K562 (cell line): ENCODE data around the gene C2orf81. TPM values are rescaled to one million over a fixed set of nuclear protein-coding genes. Genes with fewer than 3 reads are reported as not detected.

Experiments used
- ATAC-seq: fragments of 200-7000 bp; cut with Tn5 transposase; 3 replicates; pipeline ENCODE4 v1.9.1; 2020; ENCODE audit warnings: moderate library complexity
- BruUV-seq: library from RNA; stranded (reverse); fragments of 400-500 nt; replicated peaks from 2 replicates; lab custom pipeline; 2021; lab: Mats Ljungman, UMichigan
- CTCF ChIA-PET: fragments of 300-600 bp; formaldehyde crosslinking; extraction: SDS; loops from one replicate; lab custom pipeline; 2021; ENCODE audit warnings: low intra/inter-chr PET ratio; lab: Yijun Ruan, JAX
- POLR2A ChIA-PET: fragments of 300-600, 350-650 bp; sonication (Branson Sonifier 250); formaldehyde crosslinking; extraction: SDS; loops from one replicate; lab custom pipeline; 2021; ENCODE audit warnings: antibody characterized with exemption, inconsistent platforms; lab: Yijun Ruan, JAX
- DNase-seq, 4 experiments: peaks; one replicate each; pipeline versions ENCODE4 v3.0.0 to v3.0.0-alpha.2; 2011 to 2018; ENCODE audit warnings: low spot score in 3 of 4, mixed read lengths in 3 of 4; ENCODE audit errors: extremely low read depth in 1 of 4
- FAIRE-seq: peaks from 2 replicates; lab custom pipeline; 2011; peaks lifted over from hg19 to GRCh38; lab: Jason Lieb, UNC
- H2AFZ ChIP-seq: 2 replicates; pipeline ENCODE4 v1.6.0; 2011; ENCODE audit warnings: low read depth, low read length, control low read depth, inconsistent platforms
- H3K27ac ChIP-seq: fragments of 200-600 bp; 3 replicates; pipeline ENCODE4 v1.8.0; 2011; ENCODE audit warnings: low read depth, mild to moderate bottlenecking, control low read depth, inconsistent platforms, low read length, moderate library complexity, mixed read lengths; ENCODE audit errors: extremely low read depth
- H3K27me3 ChIP-seq, 2 experiments: fragments of 300-600 bp in 1 of 2; 2 replicates in 1 of 2; 3 replicates in 1 of 2; pipeline versions ENCODE4 v1.6.0 to v1.8.0; 2011; ENCODE audit warnings: inconsistent platforms in 2 of 2, low read length in 2 of 2, mild to moderate bottlenecking in 1 of 2, mixed read lengths in 1 of 2, moderate library complexity in 1 of 2; ENCODE audit not compliant: control insufficient read depth in 2 of 2, insufficient read depth in 2 of 2
- H3K36me3 ChIP-seq: fragments of 300-600 bp; 3 replicates; pipeline ENCODE4 v1.8.0; 2011; ENCODE audit warnings: mild to moderate bottlenecking, low read length, inconsistent platforms; ENCODE audit not compliant: control insufficient read depth, insufficient read depth
- H3K4me1 ChIP-seq, 2 experiments: fragments of 200-600 bp in 1 of 2; replicated peaks in 1 of 2; 2 replicates in 1 of 2; 3 replicates in 1 of 2; pipeline versions ENCODE4 v1.5.1 to v1.8.0; 2011; ENCODE audit warnings: inconsistent platforms in 2 of 2, low read length in 2 of 2, mild to moderate bottlenecking in 1 of 2, mixed read lengths in 1 of 2, moderate library complexity in 1 of 2; ENCODE audit not compliant: control insufficient read depth in 2 of 2, insufficient read depth in 2 of 2
- H3K4me2 ChIP-seq: 2 replicates; pipeline ENCODE4 v1.6.1; 2011; ENCODE audit warnings: low read length, control low read depth, inconsistent platforms, mixed read lengths; ENCODE audit not compliant: insufficient read depth
- H3K4me3 ChIP-seq: fragments of 200-600 bp; sonication (generic), shearing (Covaris generic); 2 replicates; pipeline ENCODE4 v1.5.1; 2016; ENCODE audit warnings: control low read depth, inconsistent platforms
- H3K79me2 ChIP-seq: fragments of 200-600 bp; 3 replicates; pipeline ENCODE4 v1.8.0; 2011; ENCODE audit warnings: low read length, inconsistent platforms; ENCODE audit not compliant: control insufficient read depth, insufficient read depth
- H3K9ac ChIP-seq, 2 experiments: 2 replicates each; pipeline versions ENCODE4 v1.6.0 to v1.6.1; 2011; ENCODE audit warnings: low read depth in 2 of 2, low read length in 2 of 2, control low read depth in 1 of 2, inconsistent platforms in 1 of 2, mild to moderate bottlenecking in 1 of 2, mixed read lengths in 1 of 2; ENCODE audit not compliant: insufficient read depth in 1 of 2
- H3K9me1 ChIP-seq: one replicate; pipeline ENCODE4 v1.6.0; 2011; ENCODE audit warnings: inconsistent platforms, mild to moderate bottlenecking, low read length, moderate library complexity; ENCODE audit not compliant: control insufficient read depth, insufficient read depth
- H3K9me3 ChIP-seq: replicated peaks from 2 replicates; pipeline ENCODE4 v1.5.1; 2011; ENCODE audit warnings: low read depth, low read length, inconsistent platforms; ENCODE audit not compliant: control insufficient read depth, insufficient read depth
- H4K20me1 ChIP-seq: replicated peaks from 2 replicates; pipeline ENCODE4 v1.6.1; 2011; ENCODE audit warnings: low read length, inconsistent platforms, mixed read lengths; ENCODE audit not compliant: control insufficient read depth, insufficient read depth
- ARID3B ChIP-seq: fragments of 250-450 bp; sonication (Bioruptor Pico); IDR thresholded peaks from 2 replicates; pipeline ENCODE4 v1.4.0; 2020; ENCODE audit warnings: borderline replicate concordance
- CHD1 ChIP-seq: fragments of 200-600 bp; sonication (generic); IDR thresholded peaks from one replicate; pipeline ENCODE4 v1.6.1; 2012; ENCODE audit warnings: mild to moderate bottlenecking, moderate library complexity, low read length, inconsistent platforms
- CTBP1 ChIP-seq: fragments of 450-650 bp; IDR thresholded peaks from 2 replicates; pipeline ENCODE4 v1.6.1; 2016; ENCODE audit warnings: borderline replicate concordance
- HNRNPL ChIP-seq: fragments of 200-400 bp; formaldehyde crosslinking; IDR thresholded peaks from 2 replicates; pipeline ENCODE4 v1.6.1; 2017; ENCODE audit warnings: low read depth, mild to moderate bottlenecking, low read length
- KHSRP ChIP-seq: fragments of 450-650 bp; IDR thresholded peaks from 2 replicates; pipeline ENCODE4 v1.6.1; 2017
- MYC ChIP-seq, 2 experiments: fragments of 250-450 bp in 1 of 2; sonication (Bioruptor Pico) in 1 of 2; IDR thresholded peaks; 2 replicates each; pipeline versions ENCODE4 v1.5.1 to v1.6.1; 2012 to 2021; ENCODE audit warnings: low read depth in 2 of 2, borderline replicate concordance in 1 of 2, improper control_type of control experiment in 1 of 2, low read length in 1 of 2, mild to moderate bottlenecking in 1 of 2, moderate library complexity in 1 of 2
- PHTF2 ChIP-seq: fragments of 250-450 bp; sonication (Bioruptor Pico); IDR thresholded peaks from 2 replicates; pipeline ENCODE4 v1.5.0; 2021; ENCODE audit warnings: mild to moderate bottlenecking
- PREB ChIP-seq: sonication (generic); formaldehyde crosslinking; IDR thresholded peaks from 2 replicates; pipeline ENCODE4 v1.8.1; 2023; ENCODE audit warnings: mild to moderate bottlenecking, missing genetic modification reagents
- RAD21 ChIP-seq, 2 experiments: fragments of 250-450 bp in 1 of 2; fragments of 450-650 bp in 1 of 2; sonication (Bioruptor Pico) in 1 of 2; formaldehyde crosslinking in 1 of 2; IDR thresholded peaks in 1 of 2; conservative IDR thresholded peaks in 1 of 2; 2 replicates each; pipeline versions ENCODE4 v1.4.0 to v1.8.0; 2020 to 2022; ENCODE audit warnings: mild to moderate bottlenecking in 2 of 2, moderate library complexity in 1 of 2
- RBM22 ChIP-seq: fragments of 200-400 bp; formaldehyde crosslinking; IDR thresholded peaks from 2 replicates; pipeline ENCODE4 v1.6.1; 2018; ENCODE audit warnings: low read length, low read depth; ENCODE audit not compliant: poor library complexity, severe bottlenecking
- RCOR1 ChIP-seq, 2 experiments: IDR thresholded peaks; 2 replicates each; pipeline ENCODE4 v1.6.1; 2012; ENCODE audit warnings: low read depth in 2 of 2, low read length in 2 of 2, borderline replicate concordance in 1 of 2, improper control_type of control experiment in 1 of 2
- SOX6 ChIP-seq: fragments of 450-650 bp; IDR thresholded peaks from 2 replicates; pipeline ENCODE4 v1.6.1; 2014; ENCODE audit warnings: mild to moderate bottlenecking
- TBP ChIP-seq: optimal IDR thresholded peaks from 2 replicates; pipeline ENCODE3; 2011; ENCODE audit warnings: low read depth, low read length, improper control_type of control experiment
- ZBED1 ChIP-seq: IDR thresholded peaks from 2 replicates; pipeline ENCODE4 v1.6.1; 2014
- ZBTB33 ChIP-seq: sonication (generic); formaldehyde crosslinking; IDR thresholded peaks from 2 replicates; pipeline ENCODE4 v1.8.1; 2023; ENCODE audit warnings: mild to moderate bottlenecking, missing genetic modification reagents
- ZKSCAN8 ChIP-seq: fragments of 200-800 bp; sonication (Bioruptor generic); IDR thresholded peaks from 2 replicates; pipeline ENCODE4 v1.6.1; 2016; ENCODE audit warnings: missing genetic modification characterization, missing compliant biosample characterization
- ZNF41 ChIP-seq: fragments of 250-450 bp; sonication (Bioruptor Pico); conservative IDR thresholded peaks from 2 replicates; pipeline ENCODE4 v1.4.0; 2020; ENCODE audit warnings: mild to moderate bottlenecking
- ZNF668 ChIP-seq: fragments of 250-450 bp; sonication (Bioruptor Pico); IDR thresholded peaks from 2 replicates; pipeline ENCODE4 v1.8.0; 2022; ENCODE audit warnings: mild to moderate bottlenecking, inconsistent platforms
- WGBS: fragments of 100-300 bp; shearing (Covaris generic); methylation state at CpG from one replicate; pipeline ENCODE4 v1.1.6; 2016; ENCODE audit warnings: low coverage, mixed read lengths; ENCODE audit not compliant: insufficient coverage; ENCODE audit errors: missing lambda C conversion rate; 5-methylcytosine and 5-hydroxymethylcytosine counted together
- in situ Hi-C: fragments of 300-500 bp; cut with MboI; formaldehyde crosslinking; loops from 4 replicates; pipeline ENCODE4 v1.15.0; 2018; ENCODE audit warnings: inconsistent platforms, mixed read lengths
- intact Hi-C: fragments of 100-400 bp; cut with micrococcal nuclease; formaldehyde crosslinking; loops from 2 replicates; pipeline ENCODE4 v1.14.2; 2022
- polyA plus RNA-seq, 8 experiments: library from polyadenylated mRNA; depleted of rRNA in 4 of 8; stranded (reverse) in 5 of 8; unstranded in 3 of 8; fragments of >200 nt; fragmentation: Nextera tagmentation in 2 of 8; fragmentation: Illumina TruSeq in 1 of 8; extraction: Ambion mirVana in 2 of 8; extraction: Trizol in 1 of 8; gene quantifications; 2 replicates each; pipeline versions ENCODE4 v1.2.1 to v1.2.3, GENCODE V29; 2011 to 2014; ENCODE audit warnings: inconsistent platforms in 1 of 8, missing spikeins in 1 of 8
- total RNA-seq, 7 experiments: library from RNA; depleted of rRNA in 6 of 7; stranded (reverse); fragments of >200 nt in 6 of 7; fragmentation: Illumina TruSeq in 2 of 7; extraction: Trizol in 2 of 7; gene quantifications; 2 replicates each; pipeline versions ENCODE4 v1.2.1 to v1.2.3, GENCODE V29; 2011 to 2021; ENCODE audit warnings: low replicate concordance in 1 of 7

The C2orf81 gene
- total and polyA plus RNA-seq, 9 of the 15 experiments (the other 6 are each of a cell fraction or from before 2014, with no cell fraction given), result 0.06 TPM; not detected in 8

DNA sequence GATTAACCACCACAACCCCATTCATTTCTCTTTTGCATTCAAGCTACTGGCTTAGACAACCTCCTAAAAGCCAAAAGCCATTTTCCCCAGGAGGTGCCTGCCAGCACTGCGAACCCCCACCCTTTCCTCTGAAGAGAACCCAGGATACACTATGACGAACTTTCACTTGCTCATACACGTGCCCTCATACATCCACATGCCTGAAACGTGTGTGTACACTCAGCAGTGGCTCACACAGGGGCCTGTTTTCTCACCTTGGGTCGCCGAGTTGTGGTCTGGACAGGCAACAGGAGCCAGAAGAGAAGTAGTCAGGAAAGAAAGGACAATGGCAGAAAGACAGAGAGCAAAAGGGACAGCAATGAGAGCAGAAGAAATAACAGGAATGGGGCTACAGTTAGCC, 48.7 kb downstream of the C2orf81 start (continued):
- no peak for TF ChIP-seq ZBTB33
- no peak for TF ChIP-seq ZKSCAN8 (CRISPR knock-in tag)
- TF ChIP-seq ARID3B (CRISPR knock-in tag), result no peak
- no peak for TF ChIP-seq ZBED1
- no peak for TF ChIP-seq SOX6
- no peak for TF ChIP-seq RBM22
- TF ChIP-seq, all 486 proteins: peak for 0

GRCh38 chr2:74371421-74371820, 50.0 kb downstream of the C2orf81 start:
- FAIRE-seq (no peak), ATAC-seq (no peak), DNase-seq (no peak)
- H3K4me2 ChIP-seq, result no peak overlapping the region
- no peaks in the 10 kb centered on the region; the same call in 1 of the 2 replicates for H4K20me1 ChIP-seq
- in situ Hi-C loops, result no loop called here
- no peak overlapping the region for H3K4me3 ChIP-seq
- CTCF ChIA-PET, result no interaction called here
- BruUV-seq, result no TSS peak
- peaks cover 4 to 15% of the 10 kb centered on the region in 2 experiments; a peak in 3 of 5 replicates for H3K4me1 ChIP-seq
- H3K27ac ChIP-seq, result no peak overlapping the region
- no peaks in the 10 kb centered on the region for H3K27me3 ChIP-seq
- no peak overlapping the region for H3K9ac ChIP-seq
- intact Hi-C loops, result no loop called here
- H3K79me2 ChIP-seq, result no peaks in the 10 kb centered on the region
- H3K9me1 ChIP-seq, result no peaks in the 10 kb centered on the region
- H3K36me3 ChIP-seq, result peaks cover 50% of the 10 kb centered on the region
- H2AFZ ChIP-seq, result no peak overlapping the region
- POLR2A ChIA-PET, result no interaction called here
- WGBS, result 88% methylated on average over 8 of the region's 9 CpGs
- H3K9me3 ChIP-seq, result no peaks in the 10 kb centered on the region
- TF ChIP-seq KHSRP (no peak), PHTF2 (CRISPR knock-in tag) (no peak), TBP (no peak), CHD1 (no peak), MYC (IDR thresholded peaks at IDR 0.05; ENCODE audit: low read depth, low read length) (no peak), MYC (CRISPR knock-in tag; IDR thresholded peaks at IDR 0.05; ENCODE audit: borderline replicate concordance, low read depth) (no peak), PREB (CRISPR knock-in tag) (no peak), ZNF41 (CRISPR knock-in tag) (no peak), ZBED1 (no peak), HNRNPL (no peak), ZNF668 (CRISPR knock-in tag) (no peak), RAD21 (CRISPR knock-in tag; conservative IDR thresholded peaks at IDR 0.05 in 1 of 2, IDR thresholded peaks at IDR 0.05 in 1 of 2) (no peak), RCOR1 (IDR thresholded peaks at IDR 0.05; ENCODE audit: borderline replicate concordance in 1 of 2, low read depth in 2 of 2, low read length in 2 of 2) (no peak), CTBP1 (no peak)
